H1 (cell line): ENCODE data around the gene LAD1. TPM values are rescaled to one million over a fixed set of nuclear protein-coding genes. Genes with fewer than 3 reads are reported as not detected.

Source experiments
- CTCF ChIA-PET: fragments of 300-600 bp; sonication (Branson Sonifier 250); formaldehyde crosslinking; loops from one replicate; lab custom pipeline; 2021; ENCODE audit not compliant: partially characterized antibody; lab: Charles Lee
- POLR2A ChIA-PET: fragments of 300-600 bp; sonication (Branson Sonifier 250); formaldehyde crosslinking; loops from one replicate; lab custom pipeline; 2021; ENCODE audit warnings: inconsistent platforms; ENCODE audit not compliant: partially characterized antibody; lab: Charles Lee
- DNase-seq, 2 experiments: peaks; one replicate each; pipeline versions ENCODE4 v3.0.0 to v3.0.0-alpha.2; 2010 to 2022; ENCODE audit warnings: low spot score in 2 of 2, low read depth in 1 of 2, mixed read lengths in 1 of 2
- FAIRE-seq: peaks from 2 replicates; lab custom pipeline; 2011; peaks lifted over from hg19 to GRCh38; lab: Jason Lieb, UNC
- H2AFZ ChIP-seq: 2 replicates; pipeline ENCODE4 v1.8.1; 2012; ENCODE audit warnings: low read length, inconsistent platforms
- H2AK5ac ChIP-seq: 2 replicates; pipeline ENCODE4 v1.6.1; 2013; ENCODE audit warnings: low read depth, low read length
- H2BK120ac ChIP-seq: replicated peaks from 2 replicates; pipeline ENCODE3; 2013; ENCODE audit warnings: low read depth, low read length, inconsistent platforms
- H2BK12ac ChIP-seq: 2 replicates; pipeline ENCODE4 v1.6.1; 2013; ENCODE audit warnings: low read depth, low read length
- H2BK15ac ChIP-seq: 2 replicates; pipeline ENCODE4 v1.6.1; 2013; ENCODE audit warnings: low read length
- H2BK20ac ChIP-seq: 2 replicates; pipeline ENCODE4 v1.6.1; 2013; ENCODE audit warnings: low read length
- H2BK5ac ChIP-seq: 2 replicates; pipeline ENCODE4 v1.6.1; 2013; ENCODE audit warnings: low read depth, low read length
- H3K14ac ChIP-seq: 2 replicates; pipeline ENCODE4 v1.6.1; 2013; ENCODE audit warnings: inconsistent platforms; ENCODE audit not compliant: insufficient read length
- H3K18ac ChIP-seq: 2 replicates; pipeline ENCODE4 v1.6.1; 2013; ENCODE audit warnings: low read length; ENCODE audit errors: extremely low read depth
- H3K23ac ChIP-seq: 2 replicates; pipeline ENCODE4 v1.6.1; 2013; ENCODE audit warnings: inconsistent platforms; ENCODE audit not compliant: insufficient read length
- H3K23me2 ChIP-seq: 2 replicates; pipeline ENCODE4 v1.6.1; 2013; ENCODE audit warnings: low read depth, low read length
- H3K27ac ChIP-seq: 2 replicates; pipeline ENCODE4 v1.6.1; 2011; ENCODE audit warnings: low read depth, low read length, inconsistent platforms
- H3K27me3 ChIP-seq, 4 experiments: replicated peaks in 1 of 4; 1 replicate in 1 of 4; 2 replicates in 3 of 4; pipeline versions ENCODE4 v1.6.1 to v1.8.1; 2011 to 2013; ENCODE audit warnings: low read length in 3 of 4, mild to moderate bottlenecking in 3 of 4, inconsistent platforms in 2 of 4, mixed read lengths in 2 of 4, moderate library complexity in 1 of 4; ENCODE audit not compliant: control insufficient read depth in 3 of 4, insufficient read depth in 3 of 4; ENCODE audit errors: extremely low read depth in 1 of 4
- H3K36me3 ChIP-seq, 4 experiments: 2 replicates each; pipeline versions ENCODE4 v1.6.1 to v1.8.1; 2011 to 2013; ENCODE audit warnings: mild to moderate bottlenecking in 4 of 4, low read length in 3 of 4, moderate library complexity in 2 of 4, control low read depth in 1 of 4, inconsistent platforms in 1 of 4; ENCODE audit not compliant: insufficient read depth in 4 of 4, control insufficient read depth in 2 of 4
- H3K4ac ChIP-seq: replicated peaks from 2 replicates; pipeline ENCODE3; 2013; ENCODE audit warnings: low read length, low read depth, mixed read lengths, inconsistent platforms; ENCODE audit not compliant: insufficient read length
- H3K4me1 ChIP-seq, 4 experiments: replicated peaks in 1 of 4; 1 replicate in 1 of 4; 2 replicates in 3 of 4; pipeline versions ENCODE4 v1.6.1 to v1.8.1; 2011 to 2013; ENCODE audit warnings: low read length in 3 of 4, inconsistent platforms in 2 of 4, mixed read lengths in 1 of 4; ENCODE audit not compliant: insufficient read depth in 4 of 4, control insufficient read depth in 3 of 4
- H3K4me2 ChIP-seq, 2 experiments: 2 replicates each; pipeline versions ENCODE4 v1.6.1 to v1.8.1; 2011 to 2013; ENCODE audit warnings: low read depth in 2 of 2, low read length in 2 of 2, control low read depth in 1 of 2, inconsistent platforms in 1 of 2, mild to moderate bottlenecking in 1 of 2; ENCODE audit not compliant: insufficient read depth in 1 of 2
- H3K4me3 ChIP-seq, 4 experiments: fragments of 200-600, 300-600 bp in 1 of 4; sonication (generic), shearing (Covaris generic), sonication (Bioruptor Twin) in 1 of 4; 2 replicates each; pipeline versions ENCODE4 v1.5.1 to v1.8.1; 2011 to 2016; ENCODE audit warnings: low read length in 4 of 4, low read depth in 3 of 4, control low read depth in 2 of 4, inconsistent platforms in 2 of 4, mild to moderate bottlenecking in 2 of 4, mixed read lengths in 1 of 4, moderate library complexity in 1 of 4; ENCODE audit not compliant: insufficient read depth in 2 of 4; ENCODE audit errors: extremely low read depth in 1 of 4
- H3K56ac ChIP-seq: replicated peaks from 2 replicates; pipeline ENCODE3; 2013; ENCODE audit warnings: low read depth, mild to moderate bottlenecking, mixed read lengths, low read length, inconsistent platforms; ENCODE audit not compliant: insufficient read length
- H3K79me1 ChIP-seq: 2 replicates; pipeline ENCODE4 v1.6.1; 2013; ENCODE audit warnings: low read depth, low read length, control low read depth
- H3K79me2 ChIP-seq, 2 experiments: 2 replicates each; pipeline versions ENCODE4 v1.6.1 to v1.8.1; 2012 to 2013; ENCODE audit warnings: low read length in 2 of 2, mild to moderate bottlenecking in 2 of 2, inconsistent platforms in 1 of 2; ENCODE audit not compliant: insufficient read depth in 2 of 2, control insufficient read depth in 1 of 2
- H3K9ac ChIP-seq, 4 experiments: replicated peaks in 1 of 4; 1 replicate in 1 of 4; 2 replicates in 3 of 4; pipeline versions ENCODE4 v1.6.1 to v1.8.1; 2011 to 2013; ENCODE audit warnings: low read depth in 3 of 4, low read length in 3 of 4, control low read depth in 2 of 4, mild to moderate bottlenecking in 2 of 4, moderate library complexity in 2 of 4, inconsistent platforms in 1 of 4; ENCODE audit errors: extremely low read depth in 1 of 4
- H3K9me3 ChIP-seq, 2 experiments: 2 replicates each; pipeline versions ENCODE4 v1.6.1 to v1.8.1; 2012 to 2013; ENCODE audit warnings: mild to moderate bottlenecking in 2 of 2, moderate library complexity in 2 of 2, control low read depth in 1 of 2, inconsistent platforms in 1 of 2, low read depth in 1 of 2, low read length in 1 of 2, mixed read lengths in 1 of 2; ENCODE audit not compliant: insufficient read depth in 2 of 2
- H4K20me1 ChIP-seq, 2 experiments: replicated peaks in 1 of 2; 2 replicates each; pipeline versions ENCODE3 to v1.8.1; 2011 to 2013; ENCODE audit warnings: inconsistent platforms in 2 of 2, low read length in 2 of 2, mild to moderate bottlenecking in 1 of 2; ENCODE audit not compliant: insufficient read depth in 2 of 2, control insufficient read depth in 1 of 2
- H4K5ac ChIP-seq: 2 replicates; pipeline ENCODE4 v1.6.1; 2013; ENCODE audit warnings: low read length, low read depth, mixed read lengths, inconsistent platforms; ENCODE audit not compliant: insufficient read length
- H4K8ac ChIP-seq: 2 replicates; pipeline ENCODE4 v1.8.0; 2013; ENCODE audit warnings: mild to moderate bottlenecking, moderate library complexity, low read length, inconsistent platforms; ENCODE audit not compliant: insufficient read depth; ENCODE audit errors: extremely low read depth
- H4K91ac ChIP-seq: replicated peaks from 2 replicates; pipeline ENCODE3; 2013; ENCODE audit warnings: low read length, mixed read lengths, inconsistent platforms; ENCODE audit not compliant: insufficient read length
- BRCA1 ChIP-seq: IDR thresholded peaks from 2 replicates; pipeline ENCODE4 v1.6.1; 2012; ENCODE audit warnings: low read depth, low read length, improper control_type of control experiment
- EGR1 ChIP-seq: IDR thresholded peaks from 2 replicates; pipeline ENCODE4 v1.6.1; 2011; ENCODE audit warnings: low read depth, low read length, borderline replicate concordance
- GTF2F1 ChIP-seq: IDR thresholded peaks from 2 replicates; pipeline ENCODE4 v1.6.1; 2012; ENCODE audit warnings: low read depth, low read length, improper control_type of control experiment, borderline replicate concordance
- HDAC6 ChIP-seq: IDR thresholded peaks from one replicate; pipeline ENCODE4 v1.7.1; 2012; ENCODE audit warnings: low read depth, mild to moderate bottlenecking, inconsistent platforms, low read length, moderate library complexity
- MAFK ChIP-seq: IDR thresholded peaks from 2 replicates; pipeline ENCODE4 v1.6.1; 2012; ENCODE audit warnings: low read depth, mild to moderate bottlenecking, improper control_type of control experiment, low read length
- POLR2A ChIP-seq, 2 experiments: IDR thresholded peaks; 1 replicate in 1 of 2; 2 replicates in 1 of 2; pipeline ENCODE4 v1.6.1; 2011; ENCODE audit warnings: low read depth in 2 of 2, low read length in 2 of 2, mild to moderate bottlenecking in 2 of 2; ENCODE audit errors: control extremely low read depth in 1 of 2
- RFX5 ChIP-seq: IDR thresholded peaks from 2 replicates; pipeline ENCODE4 v1.6.1; 2011; ENCODE audit warnings: low read depth, low read length, improper control_type of control experiment, borderline replicate concordance
- RNF2 ChIP-seq: fragments of 200-900, 300-1000 bp; sonication (generic); IDR thresholded peaks from 2 replicates; pipeline ENCODE4 v1.7.1; 2016; ENCODE audit warnings: borderline replicate concordance, low read depth, mild to moderate bottlenecking, antibody characterized with exemption, low read length; ENCODE audit not compliant: poor library complexity, severe bottlenecking; ENCODE audit errors: missing control alignments
- SP2 ChIP-seq: IDR thresholded peaks from 2 replicates; pipeline ENCODE4 v1.6.1; 2012; ENCODE audit warnings: mild to moderate bottlenecking, low read length, inconsistent platforms
- SRF ChIP-seq: IDR thresholded peaks from 2 replicates; pipeline ENCODE4 v1.6.1; 2011; ENCODE audit warnings: mild to moderate bottlenecking, low read depth, low read length, moderate library complexity
- WGBS, 2 experiments: shearing (Covaris generic) in 1 of 2; methylation state at CpG; one replicate each; pipeline versions ENCODE4 v1.1.6 to v1.1.7; 2013 to 2015; ENCODE audit warnings: low lambda C conversion rate in 2 of 2, mixed read lengths in 2 of 2, inconsistent platforms in 1 of 2, low coverage in 1 of 2, missing lambda C conversion rate in 1 of 2; ENCODE audit not compliant: insufficient replicate concordance in 2 of 2, insufficient coverage in 1 of 2, insufficient read length in 1 of 2; ENCODE audit errors: extremely low coverage in 1 of 2, missing lambda C conversion rate in 1 of 2; 5-methylcytosine and 5-hydroxymethylcytosine counted together
- polyA plus RNA-seq, 7 experiments: library from polyadenylated mRNA; depleted of rRNA in 3 of 7; stranded (reverse) in 5 of 7; unstranded in 2 of 7; fragments of >200 nt in 5 of 7; fragments of 200-250 nt in 2 of 7; gene quantifications; 1 replicate in 5 of 7; 2 replicates in 1 of 7; 4 replicates in 1 of 7; pipeline versions ENCODE4 v1.2.1 to v1.2.3, GENCODE V29; 2011 to 2013; ENCODE audit warnings: missing spikeins in 2 of 7, mixed read lengths in 2 of 7
- total RNA-seq: library from RNA; stranded (reverse); fragmentation: NEBNext Ultra II Directional; extraction: Animal tissue kit (Norgen Biotek cat#: 25700); gene quantifications from 2 replicates; pipeline ENCODE4 v1.2.1, GENCODE V29; 2021
- TF ChIP-seq, protein P1 (sequence below): IDR thresholded peaks from 2 replicates; pipeline ENCODE4 v1.6.1; 2011; ENCODE audit warnings: low read depth, mild to moderate bottlenecking, low read length; ENCODE audit not compliant: insufficient read depth
- TF ChIP-seq, protein P2 (sequence below): IDR thresholded peaks from 2 replicates; pipeline ENCODE4 v1.6.1; 2011; ENCODE audit warnings: low read length, improper control_type of control experiment

The LAD1 gene
- total and polyA plus RNA-seq, 2 of the 8 experiments (the other 6 are each of a cell fraction or from before 2014, with no cell fraction given) = 9.3 to 32.8 TPM

DNA sequence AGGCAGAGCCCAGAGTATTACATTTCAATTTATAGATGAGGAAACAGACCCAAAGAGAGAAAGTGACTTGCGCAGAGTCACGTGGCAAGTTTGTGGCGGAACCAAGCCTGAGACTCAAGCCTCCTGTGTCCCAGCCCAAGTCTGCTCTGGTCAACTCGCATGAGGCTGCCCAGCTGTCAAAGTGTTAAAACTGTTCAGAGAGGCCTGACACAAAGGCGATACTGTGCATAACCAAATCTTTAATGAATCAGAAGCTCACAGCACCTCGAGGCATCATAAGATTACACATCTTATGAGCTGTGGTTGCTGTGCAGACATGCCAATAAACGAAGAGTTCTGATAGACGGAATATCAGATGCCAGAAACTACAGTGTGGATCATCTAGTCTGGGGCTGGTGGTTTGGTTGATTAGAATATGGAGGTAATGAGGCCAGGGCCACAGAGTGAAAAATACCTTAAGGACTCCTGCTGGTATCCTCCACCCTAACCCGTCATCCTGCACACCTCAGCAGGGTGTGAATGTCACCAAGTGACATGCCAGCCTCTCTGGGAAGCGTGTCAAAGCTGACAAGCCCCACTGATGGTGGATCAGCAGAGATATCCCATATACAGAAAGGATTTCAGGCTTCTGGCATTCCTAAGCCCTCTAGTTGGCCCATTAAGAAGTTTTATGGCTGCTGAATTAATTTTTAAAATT lies 63.8 kb downstream of the LAD1 start:
- Histone ChIP-seq H2BK120ac (no peak overlapping the region), H3K18ac (no peak overlapping the region), H3K4me2 (no peak overlapping the region), H3K9ac (no peak overlapping the region), H3K4me1 (no peaks in the 10 kb centered on the region), H3K56ac (no peak overlapping the region), H3K27ac (no peak overlapping the region), H2BK20ac (no peak overlapping the region), H3K79me2 (no peaks in the 10 kb centered on the region), H3K4ac (no peak overlapping the region), H4K5ac (no peak overlapping the region), H3K36me3 (no peaks in the 10 kb centered on the region), H2AK5ac (no peak overlapping the region), H4K91ac (no peak overlapping the region), H3K79me1 (no peaks in the 10 kb centered on the region; the same call in 1 of the 2 replicates), H3K27me3 (no peaks in the 10 kb centered on the region; a peak in 1 of 7 replicates), H2BK5ac (no peak overlapping the region), H2BK12ac (no peak overlapping the region), H4K8ac (no peak overlapping the region), H3K4me3 (no peak overlapping the region), H3K9me3 (no peaks in the 10 kb centered on the region), H4K20me1 (no peaks in the 10 kb centered on the region), H3K23me2 (no peaks in the 10 kb centered on the region; the same call in 1 of the 2 replicates), H2AFZ (no peak overlapping the region), H2BK15ac (no peak overlapping the region), H3K23ac (no peak overlapping the region), H3K14ac (no peak overlapping the region)
- TF ChIP-seq RNF2 (no peak), HDAC6 (no peak), GTF2F1 (no peak), SRF (no peak), RFX5 (no peak), POLR2A (IDR thresholded peaks at IDR 0.05; ENCODE audit: control extremely low read depth in 1 of 2, low read depth in 2 of 2, low read length in 2 of 2) (no peak), BRCA1 (no peak), EGR1 (no peak), SP2 (no peak), MAFK (no peak)
- TF ChIP-seq, protein P1, sequence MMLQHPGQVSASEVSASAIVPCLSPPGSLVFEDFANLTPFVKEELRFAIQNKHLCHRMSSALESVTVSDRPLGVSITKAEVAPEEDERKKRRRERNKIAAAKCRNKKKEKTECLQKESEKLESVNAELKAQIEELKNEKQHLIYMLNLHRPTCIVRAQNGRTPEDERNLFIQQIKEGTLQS = no peak
- TF ChIP-seq, protein P2, sequence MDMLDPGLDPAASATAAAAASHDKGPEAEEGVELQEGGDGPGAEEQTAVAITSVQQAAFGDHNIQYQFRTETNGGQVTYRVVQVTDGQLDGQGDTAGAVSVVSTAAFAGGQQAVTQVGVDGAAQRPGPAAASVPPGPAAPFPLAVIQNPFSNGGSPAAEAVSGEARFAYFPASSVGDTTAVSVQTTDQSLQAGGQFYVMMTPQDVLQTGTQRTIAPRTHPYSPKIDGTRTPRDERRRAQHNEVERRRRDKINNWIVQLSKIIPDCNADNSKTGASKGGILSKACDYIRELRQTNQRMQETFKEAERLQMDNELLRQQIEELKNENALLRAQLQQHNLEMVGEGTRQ = no peak
- no peak for FAIRE-seq
- no peak for DNase-seq
- 93% methylated on average over 10 of the region's 10 CpGs; no CpG with 5 or more reads in 1 of the 2 experiments for WGBS, 2 experiments
- ChIA-PET POLR2A (no interaction called here), CTCF (interaction anchor here (0.6 to 2.8 kb wide), 4 partner anchors 11 to 81 kb away, joined by 3 to 18 read pairs (median 4); no protein-coding TSS in a partner anchor)
